Right lobe of liver (tissue), 4 donors: ENCODE results near the gene SLC25A3.

Source experiments
- POLR2A ChIP-seq: fragments of 450-650 bp; IDR thresholded peaks from one replicate; pipeline ENCODE4 v1.6.1; 2017; ENCODE audit warnings: antibody characterized with exemption, mild to moderate bottlenecking
- TF ChIP-seq, protein P1 (sequence below), 4 donors: fragments of 200-600 bp in 3 of 4; fragments of 450-650 bp in 1 of 4; IDR thresholded peaks; one replicate each; pipeline versions ENCODE4 v1.5.1 to v1.8.0; 2016 to 2022; ENCODE audit warnings: antibody characterized with exemption in 4 of 4, mild to moderate bottlenecking in 2 of 4
- donor health status: DM: no; HTN: no; CAD: no.
- donor health status: DM: no; HTN: no; CAD: no.
- donor health status: DM: no; HTN: yes; CAD: no.

DNA sequence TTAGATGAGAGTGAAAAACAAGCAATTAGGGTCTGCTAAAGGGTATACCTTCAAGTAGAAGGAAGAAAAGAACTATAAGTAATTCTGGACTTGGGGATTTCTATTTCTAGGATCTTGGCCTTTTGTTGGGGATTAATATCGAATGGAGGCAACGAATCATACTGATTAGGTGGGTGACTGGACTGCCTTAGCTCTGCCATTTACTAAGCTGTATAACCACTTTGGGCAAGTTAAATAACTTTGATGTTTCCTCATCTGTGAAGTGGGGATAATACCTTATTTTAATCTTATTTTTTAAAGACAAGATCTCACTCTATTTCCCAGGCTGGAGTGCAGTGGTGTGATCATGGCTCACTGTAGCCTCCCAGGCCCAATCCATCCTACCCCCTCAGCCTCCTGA lies 44.5 kb downstream of the SLC25A3 start:
- TF ChIP-seq, protein P1, sequence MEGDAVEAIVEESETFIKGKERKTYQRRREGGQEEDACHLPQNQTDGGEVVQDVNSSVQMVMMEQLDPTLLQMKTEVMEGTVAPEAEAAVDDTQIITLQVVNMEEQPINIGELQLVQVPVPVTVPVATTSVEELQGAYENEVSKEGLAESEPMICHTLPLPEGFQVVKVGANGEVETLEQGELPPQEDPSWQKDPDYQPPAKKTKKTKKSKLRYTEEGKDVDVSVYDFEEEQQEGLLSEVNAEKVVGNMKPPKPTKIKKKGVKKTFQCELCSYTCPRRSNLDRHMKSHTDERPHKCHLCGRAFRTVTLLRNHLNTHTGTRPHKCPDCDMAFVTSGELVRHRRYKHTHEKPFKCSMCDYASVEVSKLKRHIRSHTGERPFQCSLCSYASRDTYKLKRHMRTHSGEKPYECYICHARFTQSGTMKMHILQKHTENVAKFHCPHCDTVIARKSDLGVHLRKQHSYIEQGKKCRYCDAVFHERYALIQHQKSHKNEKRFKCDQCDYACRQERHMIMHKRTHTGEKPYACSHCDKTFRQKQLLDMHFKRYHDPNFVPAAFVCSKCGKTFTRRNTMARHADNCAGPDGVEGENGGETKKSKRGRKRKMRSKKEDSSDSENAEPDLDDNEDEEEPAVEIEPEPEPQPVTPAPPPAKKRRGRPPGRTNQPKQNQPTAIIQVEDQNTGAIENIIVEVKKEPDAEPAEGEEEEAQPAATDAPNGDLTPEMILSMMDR (IDR thresholded peaks at IDR 0.05), result no peak
- no peak for TF ChIP-seq POLR2A
